Neural cell (in vitro differentiated cells): ENCODE measurements around the gene ST3GAL3. TPM values are rescaled to one million over a fixed set of nuclear protein-coding genes. Genes with fewer than 3 reads are reported as not detected.

ENCODE experiments used
- H2AFZ ChIP-seq: fragments of 200-600, 300-800 bp; sonication (generic), shearing (Covaris generic); 2 replicates; pipeline ENCODE4 v1.6.0; 2014; ENCODE audit warnings: low read depth, mild to moderate bottlenecking, antibody characterized with exemption, low read length, moderate library complexity
- H3F3A ChIP-seq: fragments of 200-600 bp; shearing (Covaris generic); 2 replicates; pipeline ENCODE4 v1.6.1; 2016; ENCODE audit warnings: mild to moderate bottlenecking, moderate library complexity, mixed read lengths, antibody characterized with exemption, low read length; ENCODE audit not compliant: insufficient read depth, poor library complexity, severe bottlenecking
- H3K27ac ChIP-seq: fragments of 200-600, 300-800 bp; sonication (generic), shearing (Covaris generic); 2 replicates; pipeline ENCODE4 v1.5.1; 2014; ENCODE audit warnings: mild to moderate bottlenecking, low read length, moderate library complexity
- H3K27me3 ChIP-seq: fragments of 300-800, 200-600 bp; sonication (generic), shearing (Covaris generic); 2 replicates; pipeline ENCODE4 v1.6.0; 2014; ENCODE audit warnings: mild to moderate bottlenecking, low read depth, low read length, moderate library complexity; ENCODE audit not compliant: insufficient read depth
- H3K36me3 ChIP-seq: fragments of 300-800, 200-600 bp; sonication (generic), shearing (Covaris generic); 2 replicates; pipeline ENCODE4 v1.5.1; 2014; ENCODE audit warnings: mild to moderate bottlenecking, antibody characterized with exemption, low read length, moderate library complexity; ENCODE audit not compliant: insufficient read depth
- H3K4me2 ChIP-seq: fragments of 300-800, 200-600 bp; sonication (generic), shearing (Covaris generic); 2 replicates; pipeline ENCODE4 v1.6.0; 2014; ENCODE audit warnings: mild to moderate bottlenecking, low read length
- H3K4me3 ChIP-seq: fragments of 300-800, 200-600 bp; sonication (generic), shearing (Covaris generic); 2 replicates; pipeline ENCODE4 v1.5.1; 2014; ENCODE audit warnings: mild to moderate bottlenecking, low read length, moderate library complexity
- H3K79me2 ChIP-seq: fragments of 200-600 bp; shearing (Covaris generic); replicated peaks from 2 replicates; pipeline ENCODE4 v1.6.0; 2014; ENCODE audit warnings: mild to moderate bottlenecking, low read length, moderate library complexity; ENCODE audit not compliant: insufficient read depth
- H3K9ac ChIP-seq: fragments of 300-800, 200-600 bp; sonication (generic), shearing (Covaris generic); 2 replicates; pipeline ENCODE4 v1.6.1; 2016; ENCODE audit warnings: mild to moderate bottlenecking, low read length, mixed read lengths
- H3K9me2 ChIP-seq: fragments of 200-600 bp; shearing (Covaris generic); 2 replicates; pipeline ENCODE4 v1.6.1; 2016; ENCODE audit warnings: mild to moderate bottlenecking, low read length, mixed read lengths; ENCODE audit not compliant: insufficient read depth
- H3K9me3 ChIP-seq: fragments of 200-600, 300-800 bp; sonication (generic), shearing (Covaris generic); 2 replicates; pipeline ENCODE4 v1.6.1; 2016; ENCODE audit warnings: mild to moderate bottlenecking, mixed run types, low read length, moderate library complexity, mixed read lengths
- H4K20me1 ChIP-seq: fragments of 200-600 bp; shearing (Covaris generic); 2 replicates; pipeline ENCODE4 v1.6.1; 2016; ENCODE audit warnings: mild to moderate bottlenecking, mixed run types; ENCODE audit not compliant: insufficient read depth
- EP300 ChIP-seq: fragments of 450-650 bp; conservative IDR thresholded peaks from 2 replicates; pipeline ENCODE4 v1.6.1; 2014; ENCODE audit warnings: antibody characterized with exemption, mild to moderate bottlenecking, moderate library complexity; ENCODE audit not compliant: poor library complexity, severe bottlenecking
- EZH2 ChIP-seq: fragments of 200-600, 300-800 bp; shearing (Covaris generic), sonication (generic); IDR thresholded peaks from 2 replicates; pipeline ENCODE4 v1.6.1; 2014; ENCODE audit warnings: antibody characterized with exemption, low read length, borderline replicate concordance, mild to moderate bottlenecking; ENCODE audit not compliant: insufficient read depth, poor library complexity, severe bottlenecking
- MXI1 ChIP-seq: fragments of 450-650 bp; conservative IDR thresholded peaks from 2 replicates; pipeline ENCODE4 v1.6.1; 2014; ENCODE audit warnings: antibody characterized with exemption, mild to moderate bottlenecking; ENCODE audit not compliant: poor library complexity, severe bottlenecking
- POLR2AphosphoS5 ChIP-seq: IDR thresholded peaks from 2 replicates; pipeline ENCODE4 v1.6.1; 2012
- RAD21 ChIP-seq: fragments of 450-650 bp; conservative IDR thresholded peaks from 2 replicates; pipeline ENCODE4 v1.6.1; 2014; ENCODE audit warnings: antibody characterized with exemption, mild to moderate bottlenecking, moderate library complexity
- SMC3 ChIP-seq: fragments of 450-650 bp; conservative IDR thresholded peaks from 2 replicates; pipeline ENCODE4 v1.6.1; 2014; ENCODE audit warnings: antibody characterized with exemption, mild to moderate bottlenecking, moderate library complexity; ENCODE audit not compliant: poor library complexity
- TAF1 ChIP-seq: IDR thresholded peaks from 2 replicates; pipeline ENCODE4 v1.6.1; 2012; ENCODE audit warnings: low read depth
- polyA plus RNA-seq: library from polyadenylated mRNA; depleted of rRNA; stranded (reverse); fragments of >200 nt; gene quantifications from 2 replicates; pipeline ENCODE4 v1.2.3, GENCODE V29; 2014
- TF ChIP-seq, protein P1 (sequence below): fragments of 450-650 bp; IDR thresholded peaks from 2 replicates; pipeline ENCODE4 v1.5.1; 2014; ENCODE audit warnings: antibody characterized with exemption, mild to moderate bottlenecking, moderate library complexity; ENCODE audit not compliant: poor library complexity, severe bottlenecking
- TF ChIP-seq, protein P2 (sequence below): IDR thresholded peaks from 2 replicates; pipeline ENCODE4 v1.6.1; 2012; ENCODE audit warnings: borderline replicate concordance

Gene ST3GAL3
- polyA plus RNA-seq, 1 donor from 2014 or later, result 36.8 TPM

- Histone ChIP-seq H3K4me3 (no peak overlapping the region), H3K9ac (no peak overlapping the region), H3K36me3 (no peaks in the 10 kb centered on the region), H4K20me1 (no peaks in the 10 kb centered on the region), H3K79me2 (no peaks in the 10 kb centered on the region), H3K27ac (no peak overlapping the region), H3K9me3 (no peaks in the 10 kb centered on the region), H2AFZ (no peak overlapping the region), H3K27me3 (no peaks in the 10 kb centered on the region), H3K4me2 (no peak overlapping the region), H3F3A (no peaks in the 10 kb centered on the region), H3K9me2 (no peaks in the 10 kb centered on the region)
- TF ChIP-seq POLR2AphosphoS5 (no peak), TAF1 (no peak), EZH2 (no peak), SMC3 (no peak), MXI1 (no peak), EP300 (no peak), RAD21 (no peak)
- TF ChIP-seq, protein P1, sequence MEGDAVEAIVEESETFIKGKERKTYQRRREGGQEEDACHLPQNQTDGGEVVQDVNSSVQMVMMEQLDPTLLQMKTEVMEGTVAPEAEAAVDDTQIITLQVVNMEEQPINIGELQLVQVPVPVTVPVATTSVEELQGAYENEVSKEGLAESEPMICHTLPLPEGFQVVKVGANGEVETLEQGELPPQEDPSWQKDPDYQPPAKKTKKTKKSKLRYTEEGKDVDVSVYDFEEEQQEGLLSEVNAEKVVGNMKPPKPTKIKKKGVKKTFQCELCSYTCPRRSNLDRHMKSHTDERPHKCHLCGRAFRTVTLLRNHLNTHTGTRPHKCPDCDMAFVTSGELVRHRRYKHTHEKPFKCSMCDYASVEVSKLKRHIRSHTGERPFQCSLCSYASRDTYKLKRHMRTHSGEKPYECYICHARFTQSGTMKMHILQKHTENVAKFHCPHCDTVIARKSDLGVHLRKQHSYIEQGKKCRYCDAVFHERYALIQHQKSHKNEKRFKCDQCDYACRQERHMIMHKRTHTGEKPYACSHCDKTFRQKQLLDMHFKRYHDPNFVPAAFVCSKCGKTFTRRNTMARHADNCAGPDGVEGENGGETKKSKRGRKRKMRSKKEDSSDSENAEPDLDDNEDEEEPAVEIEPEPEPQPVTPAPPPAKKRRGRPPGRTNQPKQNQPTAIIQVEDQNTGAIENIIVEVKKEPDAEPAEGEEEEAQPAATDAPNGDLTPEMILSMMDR, result no peak
- TF ChIP-seq, protein P2, sequence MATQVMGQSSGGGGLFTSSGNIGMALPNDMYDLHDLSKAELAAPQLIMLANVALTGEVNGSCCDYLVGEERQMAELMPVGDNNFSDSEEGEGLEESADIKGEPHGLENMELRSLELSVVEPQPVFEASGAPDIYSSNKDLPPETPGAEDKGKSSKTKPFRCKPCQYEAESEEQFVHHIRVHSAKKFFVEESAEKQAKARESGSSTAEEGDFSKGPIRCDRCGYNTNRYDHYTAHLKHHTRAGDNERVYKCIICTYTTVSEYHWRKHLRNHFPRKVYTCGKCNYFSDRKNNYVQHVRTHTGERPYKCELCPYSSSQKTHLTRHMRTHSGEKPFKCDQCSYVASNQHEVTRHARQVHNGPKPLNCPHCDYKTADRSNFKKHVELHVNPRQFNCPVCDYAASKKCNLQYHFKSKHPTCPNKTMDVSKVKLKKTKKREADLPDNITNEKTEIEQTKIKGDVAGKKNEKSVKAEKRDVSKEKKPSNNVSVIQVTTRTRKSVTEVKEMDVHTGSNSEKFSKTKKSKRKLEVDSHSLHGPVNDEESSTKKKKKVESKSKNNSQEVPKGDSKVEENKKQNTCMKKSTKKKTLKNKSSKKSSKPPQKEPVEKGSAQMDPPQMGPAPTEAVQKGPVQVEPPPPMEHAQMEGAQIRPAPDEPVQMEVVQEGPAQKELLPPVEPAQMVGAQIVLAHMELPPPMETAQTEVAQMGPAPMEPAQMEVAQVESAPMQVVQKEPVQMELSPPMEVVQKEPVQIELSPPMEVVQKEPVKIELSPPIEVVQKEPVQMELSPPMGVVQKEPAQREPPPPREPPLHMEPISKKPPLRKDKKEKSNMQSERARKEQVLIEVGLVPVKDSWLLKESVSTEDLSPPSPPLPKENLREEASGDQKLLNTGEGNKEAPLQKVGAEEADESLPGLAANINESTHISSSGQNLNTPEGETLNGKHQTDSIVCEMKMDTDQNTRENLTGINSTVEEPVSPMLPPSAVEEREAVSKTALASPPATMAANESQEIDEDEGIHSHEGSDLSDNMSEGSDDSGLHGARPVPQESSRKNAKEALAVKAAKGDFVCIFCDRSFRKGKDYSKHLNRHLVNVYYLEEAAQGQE, result no peak
Measured at GRCh38 chr1:43902058-43902831, 194.9 kb downstream of the ST3GAL3 start.

DNA sequence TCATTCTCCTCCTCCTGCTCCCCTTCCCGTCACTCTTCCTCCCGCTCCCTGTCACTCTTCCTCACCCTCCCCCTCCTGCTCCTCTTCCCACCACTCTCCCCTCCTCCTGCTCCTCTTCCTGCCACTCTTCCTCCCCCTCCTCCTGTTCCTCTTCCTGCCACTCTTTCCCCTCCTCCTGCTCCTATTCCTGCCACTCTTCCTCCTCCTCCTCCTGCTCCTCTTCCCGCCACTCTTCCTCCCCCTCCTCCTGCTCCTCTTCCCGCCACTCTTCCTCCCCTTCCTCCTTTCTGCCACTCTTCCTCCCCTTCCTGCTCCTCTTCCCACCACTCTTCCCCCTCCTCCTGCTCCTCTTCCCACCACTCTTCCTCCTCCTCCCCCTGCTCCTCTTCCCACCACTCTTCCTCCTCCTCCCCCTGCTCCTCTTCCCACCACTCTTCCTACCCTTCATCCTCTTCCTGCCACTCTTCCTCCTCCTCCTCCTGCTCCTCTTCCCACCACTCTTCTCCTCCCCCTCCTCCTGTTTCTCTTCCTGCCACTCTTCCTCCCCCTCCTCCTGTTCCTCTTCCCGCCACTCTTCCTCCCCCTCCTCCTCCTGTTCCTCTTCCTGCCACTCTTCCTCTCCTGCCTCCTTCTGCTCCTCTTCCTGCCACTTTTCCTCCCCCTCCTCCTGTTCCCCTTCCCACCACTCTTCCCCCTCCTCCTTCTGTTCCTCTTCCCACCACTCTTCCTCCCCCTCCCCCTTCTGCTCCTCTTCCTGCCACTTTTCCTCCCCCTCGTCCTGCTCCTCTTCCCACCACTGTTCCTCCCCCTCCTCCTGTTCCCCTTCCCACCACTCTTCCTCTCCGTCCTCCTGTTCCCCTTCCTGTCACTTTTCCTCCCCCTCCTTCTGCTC is 197.6 kb downstream of the ST3GAL3 start:
- H3K4me3 ChIP-seq, result no peak overlapping the region
- no peak overlapping the region for H3K9ac ChIP-seq
- no peaks in the 10 kb centered on the region for H3F3A ChIP-seq
- no peaks in the 10 kb centered on the region for H3K36me3 ChIP-seq
- no peak overlapping the region for H3K27ac ChIP-seq
- no peaks in the 10 kb centered on the region for H4K20me1 ChIP-seq
- TF ChIP-seq SMC3 (no peak), MXI1 (no peak), RAD21 (no peak), EZH2 (no peak), POLR2AphosphoS5 (no peak), TAF1 (no peak)
- TF ChIP-seq, protein P1, result no peak
- TF ChIP-seq, protein P2, result no peak
- no peaks in the 10 kb centered on the region for H3K9me3 ChIP-seq
- no peak overlapping the region for H2AFZ ChIP-seq
- H3K4me2 ChIP-seq, result no peak overlapping the region
- H3K79me2 ChIP-seq, result no peaks in the 10 kb centered on the region
- no peaks in the 10 kb centered on the region for H3K27me3 ChIP-seq
- H3K9me2 ChIP-seq, result no peaks in the 10 kb centered on the region
